Hepatocyte (in vitro differentiated cells): Measurements from ENCODE around the gene FAXC. TPM values are rescaled to one million over a fixed set of nuclear protein-coding genes. Genes with fewer than 3 reads are reported as not detected.

Experiments used
- DNase-seq: peaks from one replicate; pipeline ENCODE4 v3.0.0-alpha.2; 2016; ENCODE audit warnings: low spot score
- H2AFZ ChIP-seq: fragments of 200-600 bp; sonication (generic); 2 replicates; pipeline ENCODE4 v1.6.0; 2016; ENCODE audit warnings: antibody characterized with exemption, mild to moderate bottlenecking
- H3K27ac ChIP-seq: fragments of 200-600 bp; sonication (generic); 2 replicates; pipeline ENCODE4 v1.5.1; 2016; ENCODE audit warnings: mild to moderate bottlenecking
- H3K27me3 ChIP-seq: fragments of 200-600 bp; sonication (generic); 2 replicates; pipeline ENCODE4 v1.6.1; 2016
- H3K36me3 ChIP-seq: fragments of 200-600 bp; sonication (generic); replicated peaks from 2 replicates; pipeline ENCODE4 v1.5.1; 2016; ENCODE audit warnings: low read depth; ENCODE audit not compliant: insufficient read depth
- H3K4me1 ChIP-seq: fragments of 200-600 bp; sonication (generic); 2 replicates; pipeline ENCODE4 v1.5.1; 2016; ENCODE audit warnings: mild to moderate bottlenecking, moderate library complexity; ENCODE audit not compliant: insufficient read depth
- H3K4me2 ChIP-seq: fragments of 200-600 bp; sonication (generic); 2 replicates; pipeline ENCODE4 v1.6.0; 2016
- H3K4me3 ChIP-seq: fragments of 200-600 bp; sonication (generic); 2 replicates; pipeline ENCODE4 v1.5.1; 2016; ENCODE audit warnings: mild to moderate bottlenecking
- H3K79me2 ChIP-seq: fragments of 200-600 bp; sonication (generic); 2 replicates; pipeline ENCODE4 v1.6.0; 2017; ENCODE audit warnings: mild to moderate bottlenecking
- H3K9me2 ChIP-seq: fragments of 200-600 bp; sonication (generic); replicated peaks from 2 replicates; pipeline ENCODE4 v1.6.0; 2017; ENCODE audit warnings: mild to moderate bottlenecking; ENCODE audit not compliant: insufficient read depth
- H3K9me3 ChIP-seq: fragments of 200-600 bp; sonication (generic); 2 replicates; pipeline ENCODE4 v1.5.1; 2016; ENCODE audit warnings: low read depth, mild to moderate bottlenecking
- H4K20me1 ChIP-seq: fragments of 200-600 bp; sonication (generic); 2 replicates; pipeline ENCODE4 v1.6.0; 2016; ENCODE audit warnings: mild to moderate bottlenecking; ENCODE audit not compliant: insufficient read depth, poor library complexity, severe bottlenecking
- EZH2 ChIP-seq: fragments of 200-600 bp; sonication (generic); IDR thresholded peaks from 2 replicates; pipeline ENCODE4 v1.6.1; 2016; ENCODE audit warnings: antibody characterized with exemption, mild to moderate bottlenecking, borderline replicate concordance
- EZH2phosphoT487 ChIP-seq: fragments of 200-600 bp; sonication (generic); IDR thresholded peaks from one replicate; pipeline ENCODE4 v1.6.1; 2018; ENCODE audit warnings: antibody characterized with exemption, mild to moderate bottlenecking, low read depth, moderate library complexity; ENCODE audit not compliant: unreplicated experiment, severe bottlenecking
- WGBS: methylation state at CpG from one replicate; pipeline ENCODE4 v1.1.6; 2016; ENCODE audit warnings: low lambda C conversion rate; ENCODE audit errors: missing lambda C conversion rate; 5-methylcytosine and 5-hydroxymethylcytosine counted together
- polyA plus RNA-seq: library from polyadenylated mRNA; unstranded; fragments of >200 nt; fragmentation: Nextera tagmentation; extraction: Ambion mirVana; gene quantifications from 2 replicates; pipeline ENCODE4 v1.2.1, GENCODE V29; 2016
- total RNA-seq: library from RNA; depleted of rRNA; stranded (reverse); fragments of >200 nt; gene quantifications from 2 replicates; pipeline ENCODE4 v1.2.3, GENCODE V29; 2014
- TF ChIP-seq, protein P1 (sequence below): fragments of 200-600 bp; sonication (generic); IDR thresholded peaks from 2 replicates; pipeline ENCODE4 v1.5.1; 2016; ENCODE audit warnings: antibody characterized with exemption, mild to moderate bottlenecking; ENCODE audit not compliant: poor library complexity

The FAXC gene
- total and polyA plus RNA-seq, 2 experiments from 2014 or later: 8.3 to 8.9 TPM

DNA sequence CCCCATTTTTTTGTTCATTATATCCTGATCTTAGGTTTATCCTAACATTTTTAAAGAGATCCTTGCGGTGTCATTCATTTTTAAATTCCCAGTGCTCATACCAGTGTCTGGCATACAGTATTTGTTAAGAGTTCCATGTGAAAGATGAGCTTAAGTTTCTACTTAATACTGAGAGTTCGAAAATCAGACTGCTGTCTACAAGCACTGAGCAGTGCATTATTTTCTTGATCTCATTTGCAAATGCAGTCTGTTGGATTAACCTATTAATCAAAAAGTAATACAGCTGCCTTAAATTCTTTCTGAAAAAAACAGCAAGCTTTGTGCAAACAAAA is 43.9 kb upstream of the FAXC start:
- no peaks in the 10 kb centered on the region for H3K9me2 ChIP-seq
- WGBS: 43% methylated on average over 2 of the region's 2 CpGs
- no peak for TF ChIP-seq EZH2
- TF ChIP-seq EZH2phosphoT487: no peak
- TF ChIP-seq, protein P1, sequence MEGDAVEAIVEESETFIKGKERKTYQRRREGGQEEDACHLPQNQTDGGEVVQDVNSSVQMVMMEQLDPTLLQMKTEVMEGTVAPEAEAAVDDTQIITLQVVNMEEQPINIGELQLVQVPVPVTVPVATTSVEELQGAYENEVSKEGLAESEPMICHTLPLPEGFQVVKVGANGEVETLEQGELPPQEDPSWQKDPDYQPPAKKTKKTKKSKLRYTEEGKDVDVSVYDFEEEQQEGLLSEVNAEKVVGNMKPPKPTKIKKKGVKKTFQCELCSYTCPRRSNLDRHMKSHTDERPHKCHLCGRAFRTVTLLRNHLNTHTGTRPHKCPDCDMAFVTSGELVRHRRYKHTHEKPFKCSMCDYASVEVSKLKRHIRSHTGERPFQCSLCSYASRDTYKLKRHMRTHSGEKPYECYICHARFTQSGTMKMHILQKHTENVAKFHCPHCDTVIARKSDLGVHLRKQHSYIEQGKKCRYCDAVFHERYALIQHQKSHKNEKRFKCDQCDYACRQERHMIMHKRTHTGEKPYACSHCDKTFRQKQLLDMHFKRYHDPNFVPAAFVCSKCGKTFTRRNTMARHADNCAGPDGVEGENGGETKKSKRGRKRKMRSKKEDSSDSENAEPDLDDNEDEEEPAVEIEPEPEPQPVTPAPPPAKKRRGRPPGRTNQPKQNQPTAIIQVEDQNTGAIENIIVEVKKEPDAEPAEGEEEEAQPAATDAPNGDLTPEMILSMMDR: no peak

DNA sequence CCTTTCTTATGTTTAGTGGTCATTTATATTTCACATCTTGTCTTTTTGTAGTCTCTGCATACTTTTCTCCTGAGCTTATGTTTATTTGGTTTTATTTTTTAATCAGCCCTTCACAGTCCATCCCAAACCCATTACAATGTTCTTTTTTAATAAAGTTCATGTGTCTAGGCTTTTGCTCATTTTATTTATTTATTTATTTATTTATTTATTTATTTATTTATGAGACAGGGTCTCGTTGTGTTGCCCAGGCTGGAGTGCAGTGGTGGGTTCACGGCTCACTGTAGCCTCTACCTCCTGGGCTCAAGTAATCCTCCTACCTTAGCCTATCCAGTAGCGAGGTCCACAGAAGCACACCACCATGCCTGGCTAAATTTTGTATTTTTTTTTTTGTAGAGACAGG is 41.4 kb upstream of the FAXC start:
- TF ChIP-seq EZH2 (no peak), EZH2phosphoT487 (no peak)
- TF ChIP-seq, protein P1: no peak
- Histone ChIP-seq H3K79me2 (no peaks in the 10 kb centered on the region), H2AFZ (no peak overlapping the region), H3K4me3 (no peak overlapping the region), H3K9me3 (no peaks in the 10 kb centered on the region), H3K27me3 (no peaks in the 10 kb centered on the region), H4K20me1 (no peaks in the 10 kb centered on the region), H3K27ac (no peak overlapping the region), H3K4me1 (peaks cover 5% of the 10 kb centered on the region), H3K4me2 (no peak overlapping the region), H3K9me2 (no peaks in the 10 kb centered on the region), H3K36me3 (no peaks in the 10 kb centered on the region)
- WGBS: 90% methylated on average over 3 of the region's 3 CpGs
- no peak for DNase-seq

More for the DNA sequence above, 43.9 kb upstream of the FAXC start:
- DNase-seq: no peak
- Histone ChIP-seq H3K27ac (peak overlapping the region; percentile 91), H3K9me3 (no peaks in the 10 kb centered on the region), H2AFZ (peak overlapping the region; percentile 100), H3K4me1 (peaks cover 5% of the 10 kb centered on the region), H3K27me3 (no peaks in the 10 kb centered on the region), H3K79me2 (no peaks in the 10 kb centered on the region), H3K4me3 (peak overlapping the region; percentile 93), H3K4me2 (peak overlapping the region; percentile 90), H4K20me1 (no peaks in the 10 kb centered on the region), H3K36me3 (no peaks in the 10 kb centered on the region)

DNA sequence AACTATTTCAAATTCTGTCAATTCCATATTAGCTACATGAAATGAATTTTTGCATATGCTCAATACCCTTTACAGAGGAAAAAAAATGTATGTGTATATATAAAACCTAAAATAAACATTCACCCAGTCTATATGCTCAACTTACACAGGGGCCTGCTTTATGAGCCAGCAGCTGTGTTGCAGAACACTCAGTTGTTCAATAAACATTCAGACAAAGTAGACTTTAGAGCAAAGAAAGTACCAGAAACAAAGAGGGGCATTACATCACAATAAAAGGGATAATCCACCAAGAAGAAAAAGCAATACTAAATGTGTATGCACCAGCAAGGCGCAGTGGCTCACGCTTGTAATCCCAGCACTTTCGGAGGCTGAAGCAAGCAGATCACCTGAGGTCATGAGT is 35.0 kb upstream of the FAXC start:
- no peak for DNase-seq
- WGBS: 75% methylated on average over 3 of the region's 3 CpGs
- Histone ChIP-seq H2AFZ (no peak overlapping the region), H4K20me1 (no peaks in the 10 kb centered on the region), H3K27me3 (no peaks in the 10 kb centered on the region), H3K9me2 (no peaks in the 10 kb centered on the region), H3K4me3 (no peak overlapping the region), H3K27ac (no peak overlapping the region), H3K4me2 (no peak overlapping the region), H3K9me3 (no peaks in the 10 kb centered on the region), H3K79me2 (no peaks in the 10 kb centered on the region), H3K36me3 (no peaks in the 10 kb centered on the region), H3K4me1 (no peaks in the 10 kb centered on the region)
- TF ChIP-seq, protein P1: no peak
- TF ChIP-seq EZH2phosphoT487: no peak
- no peak for TF ChIP-seq EZH2

DNA sequence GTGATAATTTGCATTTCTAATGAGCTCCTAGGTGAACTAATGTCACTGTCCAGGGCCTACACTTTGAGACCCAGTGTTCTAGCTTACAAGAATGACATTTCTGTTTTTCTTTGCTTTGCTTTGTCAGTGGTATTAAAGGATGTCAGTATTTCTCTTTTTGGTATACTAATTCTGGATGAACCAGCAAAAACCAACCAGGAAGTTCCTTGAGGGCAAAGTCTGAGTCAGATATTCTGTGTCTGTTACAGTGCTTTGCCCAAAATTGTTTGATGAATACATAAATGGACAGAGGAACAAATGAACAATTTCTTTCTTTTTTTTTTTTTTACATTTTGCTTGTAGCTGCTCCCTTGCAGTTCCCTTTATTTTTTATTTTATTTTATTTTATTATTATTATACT is 29.2 kb upstream of the FAXC start:
- H3K36me3 ChIP-seq: no peaks in the 10 kb centered on the region
- DNase-seq: no peak
- H3K9me2 ChIP-seq: no peaks in the 10 kb centered on the region
- H3K27ac ChIP-seq: no peak overlapping the region
- no peak overlapping the region for H3K4me2 ChIP-seq
- no peak overlapping the region for H3K4me3 ChIP-seq
- H3K4me1 ChIP-seq: no peaks in the 10 kb centered on the region
- no peaks in the 10 kb centered on the region for H4K20me1 ChIP-seq
- no peaks in the 10 kb centered on the region for H3K9me3 ChIP-seq
- H3K27me3 ChIP-seq: no peaks in the 10 kb centered on the region
- TF ChIP-seq EZH2: no peak
- no peak for TF ChIP-seq EZH2phosphoT487
- TF ChIP-seq, protein P1: no peak
- H2AFZ ChIP-seq: no peak overlapping the region
- no peaks in the 10 kb centered on the region for H3K79me2 ChIP-seq
